Measurements from ENCODE around the gene STK39.

The STK39 gene

GRCh38 chr2:167972746-167973145 is 274.6 kb downstream of the STK39 start:
- in situ Hi-C loops (cut with HindIII; ENCODE audit: low sequenced_read_pairs), result no loop called here
- TF ChIP-seq, protein P1, sequence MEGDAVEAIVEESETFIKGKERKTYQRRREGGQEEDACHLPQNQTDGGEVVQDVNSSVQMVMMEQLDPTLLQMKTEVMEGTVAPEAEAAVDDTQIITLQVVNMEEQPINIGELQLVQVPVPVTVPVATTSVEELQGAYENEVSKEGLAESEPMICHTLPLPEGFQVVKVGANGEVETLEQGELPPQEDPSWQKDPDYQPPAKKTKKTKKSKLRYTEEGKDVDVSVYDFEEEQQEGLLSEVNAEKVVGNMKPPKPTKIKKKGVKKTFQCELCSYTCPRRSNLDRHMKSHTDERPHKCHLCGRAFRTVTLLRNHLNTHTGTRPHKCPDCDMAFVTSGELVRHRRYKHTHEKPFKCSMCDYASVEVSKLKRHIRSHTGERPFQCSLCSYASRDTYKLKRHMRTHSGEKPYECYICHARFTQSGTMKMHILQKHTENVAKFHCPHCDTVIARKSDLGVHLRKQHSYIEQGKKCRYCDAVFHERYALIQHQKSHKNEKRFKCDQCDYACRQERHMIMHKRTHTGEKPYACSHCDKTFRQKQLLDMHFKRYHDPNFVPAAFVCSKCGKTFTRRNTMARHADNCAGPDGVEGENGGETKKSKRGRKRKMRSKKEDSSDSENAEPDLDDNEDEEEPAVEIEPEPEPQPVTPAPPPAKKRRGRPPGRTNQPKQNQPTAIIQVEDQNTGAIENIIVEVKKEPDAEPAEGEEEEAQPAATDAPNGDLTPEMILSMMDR (IDR thresholded peaks at IDR 0.05; ENCODE audit: low read depth, low read length, missing control alignments), result no peak
- H3K4me3 ChIP-seq (ENCODE audit: low read depth, low read length), result no peak overlapping the region
- no peak for DNase-seq (ENCODE audit: low read depth)

DNA sequence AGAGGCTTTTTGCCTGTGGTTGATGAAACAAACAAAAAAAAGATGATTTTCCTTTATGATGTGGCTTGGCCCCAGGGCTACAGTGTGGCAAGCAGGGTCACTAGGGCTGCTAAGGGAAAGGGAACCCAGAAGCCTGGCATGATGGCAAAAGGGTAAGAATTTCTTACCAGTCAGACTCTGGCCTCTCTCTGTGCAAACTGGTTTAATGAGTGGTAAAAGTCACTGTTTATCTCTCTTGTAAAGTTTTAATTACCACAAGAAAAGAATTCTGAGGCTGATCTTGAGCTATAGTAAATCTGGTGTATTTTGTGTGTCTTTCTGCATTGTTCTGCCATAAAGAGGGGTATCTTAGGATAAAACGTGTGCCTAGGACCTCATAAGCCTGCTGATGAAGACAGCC is 275.4 kb downstream of the STK39 start:
- no peak overlapping the region for H3K4me3 ChIP-seq (ENCODE audit: low read depth, low read length)
- TF ChIP-seq, protein P1 (IDR thresholded peaks at IDR 0.05; ENCODE audit: low read depth, low read length, missing control alignments), result no peak
- in situ Hi-C loops (cut with HindIII; ENCODE audit: low sequenced_read_pairs), result no loop called here
- DNase-seq (ENCODE audit: low read depth), result no peak

DNA sequence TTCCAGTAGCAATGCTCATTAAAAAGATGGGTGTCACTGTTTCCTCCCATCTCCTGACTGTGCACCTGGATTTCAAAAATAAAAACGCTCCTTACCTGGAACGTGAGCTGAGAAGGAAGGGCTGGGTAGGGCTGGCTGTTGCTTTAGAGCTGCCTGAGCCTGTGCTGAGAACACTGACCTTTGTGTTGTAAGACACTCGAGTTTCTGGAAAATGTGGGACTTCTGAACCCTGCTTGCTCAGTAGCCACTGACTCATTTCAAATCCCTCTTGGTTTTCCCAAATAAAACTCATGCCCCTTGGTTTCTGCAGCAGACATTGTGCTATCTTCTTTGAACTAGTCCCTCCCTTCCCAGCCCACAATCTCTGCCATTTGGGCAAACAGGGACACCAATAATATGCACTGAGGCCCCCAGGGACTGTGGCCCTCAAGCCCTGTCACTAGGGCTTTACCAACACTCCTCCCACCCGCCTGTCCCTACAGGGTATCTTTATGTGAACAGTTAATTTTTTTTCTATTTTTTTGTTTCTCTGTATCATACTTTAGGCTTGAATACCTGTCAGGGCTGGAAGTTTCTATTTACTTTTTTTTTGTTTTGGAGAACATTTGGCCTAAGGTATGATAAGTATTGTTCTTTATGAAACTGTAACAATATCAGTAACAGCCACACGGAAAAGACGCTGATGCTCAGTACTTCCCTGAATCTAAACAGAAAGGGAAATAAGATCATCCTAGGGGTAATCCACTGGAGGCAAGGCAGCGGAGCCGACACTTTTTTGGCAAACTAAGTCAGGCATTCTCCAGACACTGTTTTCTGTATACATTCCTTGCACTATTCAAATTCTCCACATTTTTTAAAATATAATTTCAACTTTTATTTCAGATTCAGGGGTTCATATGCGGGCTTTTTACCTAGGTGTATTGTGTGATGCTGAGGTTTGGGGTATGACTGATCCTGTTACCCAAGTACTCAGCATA is 280.2 kb downstream of the STK39 start:
- no peak overlapping the region for H3K4me3 ChIP-seq (ENCODE audit: low read depth, low read length)
- TF ChIP-seq, protein P1 (IDR thresholded peaks at IDR 0.05; ENCODE audit: low read depth, low read length, missing control alignments), result no peak
- in situ Hi-C loops (cut with HindIII; ENCODE audit: low sequenced_read_pairs), result no loop called here
- no peak for DNase-seq (ENCODE audit: low read depth)

GRCh38 chr2:167965907-167966761 is 281.3 kb downstream of the STK39 start:
- no peak for DNase-seq (ENCODE audit: low read depth)
- TF ChIP-seq, protein P1 (IDR thresholded peaks at IDR 0.05; ENCODE audit: low read depth, low read length, missing control alignments), result no peak
- in situ Hi-C loops (cut with HindIII; ENCODE audit: low sequenced_read_pairs), result no loop called here
- no peak overlapping the region for H3K4me3 ChIP-seq (ENCODE audit: low read depth, low read length)

DNA sequence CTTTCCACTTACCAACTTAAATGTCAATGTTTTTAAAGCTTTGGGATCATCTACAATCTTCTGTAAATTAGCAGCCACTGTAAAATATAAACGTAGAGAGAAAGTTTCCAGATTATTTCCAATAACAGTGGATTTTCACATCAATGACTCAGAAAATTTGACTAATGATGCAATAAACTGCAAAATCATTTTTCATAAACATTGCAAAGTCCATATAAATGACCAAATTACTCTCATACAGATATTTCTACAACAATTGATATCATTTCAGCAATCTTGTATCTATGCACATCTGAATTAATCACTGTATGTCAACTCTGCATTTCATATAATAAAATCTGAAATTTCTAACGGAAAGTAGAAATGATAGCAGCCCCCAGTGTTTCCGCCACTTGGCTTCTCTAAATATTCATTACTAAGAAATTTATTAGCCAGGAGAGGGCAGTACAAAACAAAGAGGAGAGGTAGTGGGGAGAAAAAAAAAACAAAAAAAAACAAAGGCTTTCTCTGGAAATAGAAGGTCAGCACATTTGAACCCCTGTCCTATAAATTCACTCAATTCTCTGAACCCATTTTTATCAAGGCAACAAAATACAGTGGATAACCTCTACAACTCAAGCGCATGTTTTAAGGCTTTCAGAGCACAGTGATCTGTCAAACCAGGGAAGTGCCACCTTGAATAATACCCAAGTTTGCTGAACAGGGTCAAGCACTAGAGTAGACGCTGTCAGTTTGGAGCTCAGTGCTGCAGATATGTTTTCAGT is 282.6 kb downstream of the STK39 start:
- TF ChIP-seq, protein P1 (IDR thresholded peaks at IDR 0.05; ENCODE audit: low read depth, low read length, missing control alignments), result no peak
- no peak for DNase-seq (ENCODE audit: low read depth)
- in situ Hi-C loops (cut with HindIII; ENCODE audit: low sequenced_read_pairs), result no loop called here

More for the DNA sequence above, 282.6 kb downstream of the STK39 start:
- H3K4me3 ChIP-seq (ENCODE audit: low read depth, low read length), result no peak overlapping the region

Data from astrocyte of the cerebellum (primary cell).